Measurements from ENCODE around the gene OPCML.
A peak's percentile ranks its signal among the peaks of the same experiment; 100 is the strongest.

The OPCML gene

GRCh38 chr11:133541021-133541719 is 8.9 kb upstream of the OPCML start:
- DNase-seq (ENCODE audit: low spot score): peak; percentile 16

DNA sequence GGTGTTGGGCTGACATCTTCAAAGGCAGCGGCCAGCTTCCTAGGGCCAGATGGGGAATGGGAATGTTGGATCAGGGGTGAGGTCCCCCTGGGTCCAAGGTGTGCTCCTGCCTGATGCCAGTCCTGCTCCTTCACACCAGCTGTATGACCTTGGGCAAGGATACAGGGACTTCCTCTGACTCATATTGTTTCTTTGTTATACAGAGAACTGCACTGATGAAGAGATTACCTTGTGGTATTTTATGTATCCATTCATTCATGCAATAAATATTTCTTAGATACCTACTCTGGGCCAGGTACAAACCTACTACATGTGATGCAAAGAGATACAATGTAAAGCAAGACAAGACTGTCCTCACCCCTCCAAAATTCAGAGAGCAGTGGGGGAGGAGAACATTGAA is 3.9 kb upstream of the OPCML start:
- no peak for DNase-seq (ENCODE audit: low spot score)

- DNase-seq (ENCODE audit: low spot score): no peak
Measured at GRCh38 chr11:133533205-133533604, 904 bp upstream of the OPCML start.

DNA sequence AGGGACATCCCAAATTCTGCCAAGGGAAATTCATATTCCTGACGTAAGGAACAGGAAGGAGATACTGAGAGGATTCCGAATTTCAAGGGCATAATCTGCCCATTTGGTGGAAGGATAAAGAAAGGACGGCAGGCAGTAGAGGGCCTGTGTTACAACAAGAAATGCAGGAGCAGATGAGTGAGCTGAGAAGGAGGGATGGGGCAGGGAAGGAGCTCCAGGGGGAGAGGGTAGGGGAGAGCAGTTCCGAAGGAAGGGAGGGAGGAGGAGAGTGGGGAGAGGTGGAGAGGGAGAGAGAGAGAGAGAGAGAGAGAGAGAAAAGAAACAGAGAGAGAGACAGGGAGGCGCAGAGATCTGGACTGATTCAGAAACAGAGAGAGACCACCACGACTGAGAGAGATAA is 843 bp downstream of the OPCML start:
- no peak for DNase-seq (ENCODE audit: low spot score)

GRCh38 chr11:133530501-133530835 is 1.8 kb downstream of the OPCML start:
- no peak for DNase-seq (ENCODE audit: low spot score)

DNA sequence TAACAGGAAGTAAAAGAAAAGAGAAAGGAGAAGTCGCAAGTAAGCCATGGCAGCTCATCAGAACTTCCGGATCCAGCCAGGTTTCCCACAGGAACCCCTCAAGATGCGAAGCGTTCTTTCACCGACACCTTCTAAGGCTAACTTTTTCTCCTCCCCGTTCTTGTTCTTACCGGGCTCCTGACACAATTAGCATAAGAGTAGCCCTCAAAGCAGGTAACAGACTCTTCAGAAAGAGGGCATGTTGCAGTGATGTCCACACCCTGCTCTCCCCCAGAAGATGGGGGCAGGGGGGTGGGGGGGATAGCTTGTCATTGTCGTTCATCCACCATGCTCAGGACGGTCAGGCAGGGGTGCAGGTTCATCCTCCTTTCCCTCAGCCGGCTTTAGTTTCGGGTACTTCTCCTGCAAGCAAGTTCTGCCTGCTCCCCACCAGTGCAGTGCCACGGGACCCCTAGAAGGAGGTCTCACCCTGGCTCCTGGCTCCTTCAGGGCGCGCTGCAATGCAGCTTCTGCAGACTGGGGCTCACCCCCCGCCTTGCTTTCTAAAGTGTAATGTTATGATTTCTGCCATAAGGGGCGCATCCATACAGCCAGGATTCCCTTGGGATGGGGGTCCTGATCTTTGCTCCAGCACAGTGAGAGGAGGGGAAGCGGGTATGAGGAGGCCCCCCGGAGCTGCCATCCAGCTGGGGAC is 2.3 kb downstream of the OPCML start:
- no peak for DNase-seq (ENCODE audit: low spot score)

DNA sequence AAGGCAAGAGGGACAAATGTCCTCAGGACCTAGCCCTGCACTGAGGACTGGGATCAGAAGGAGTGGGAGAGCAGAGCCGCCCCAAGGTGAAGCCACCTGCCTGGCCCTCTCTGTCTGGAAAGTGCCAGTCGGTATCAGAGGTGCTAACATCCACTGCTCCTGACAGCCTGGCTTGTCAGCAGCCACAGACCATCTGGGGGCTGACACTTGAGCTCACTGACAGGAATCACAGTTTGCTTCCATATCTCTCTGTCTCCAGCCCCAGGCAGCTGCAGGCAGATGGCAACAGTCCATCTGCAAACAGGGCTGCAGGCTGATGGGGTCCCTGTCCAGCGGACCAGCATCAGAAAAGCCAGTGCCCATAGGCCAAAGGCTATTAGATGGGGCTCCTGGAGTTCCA is 5.5 kb downstream of the OPCML start:
- no peak for DNase-seq (ENCODE audit: low spot score)

- no peak for DNase-seq (ENCODE audit: low spot score)
Measured at GRCh38 chr11:133525976-133526375, 6.3 kb downstream of the OPCML start.

DNA sequence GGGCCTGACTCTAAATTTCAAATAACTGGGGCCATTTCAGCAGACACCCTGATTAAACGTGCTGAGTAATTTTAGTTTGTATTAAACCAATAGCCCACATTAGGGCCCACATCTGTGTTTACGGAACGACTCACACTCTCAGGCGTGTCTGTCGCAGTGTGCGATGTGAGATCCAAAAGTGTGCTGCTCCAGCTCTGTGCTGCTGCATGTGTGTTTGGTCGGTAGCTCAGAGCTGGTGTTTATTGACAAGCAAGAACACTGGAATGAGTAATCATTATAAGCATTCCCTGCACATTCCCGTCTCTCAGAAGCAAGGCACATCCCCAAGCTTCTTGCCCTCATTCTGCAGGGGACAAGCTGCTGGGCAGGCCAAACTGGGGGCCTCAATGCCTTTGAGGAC is 7.8 kb downstream of the OPCML start:
- no peak for DNase-seq (ENCODE audit: low spot score)

GRCh38 chr11:133522344-133522743 is 10.0 kb downstream of the OPCML start:
- DNase-seq (ENCODE audit: low spot score): no peak

- no peak for DNase-seq (ENCODE audit: low spot score)
Measured at GRCh38 chr11:133521502-133521901, 10.8 kb downstream of the OPCML start.

DNA sequence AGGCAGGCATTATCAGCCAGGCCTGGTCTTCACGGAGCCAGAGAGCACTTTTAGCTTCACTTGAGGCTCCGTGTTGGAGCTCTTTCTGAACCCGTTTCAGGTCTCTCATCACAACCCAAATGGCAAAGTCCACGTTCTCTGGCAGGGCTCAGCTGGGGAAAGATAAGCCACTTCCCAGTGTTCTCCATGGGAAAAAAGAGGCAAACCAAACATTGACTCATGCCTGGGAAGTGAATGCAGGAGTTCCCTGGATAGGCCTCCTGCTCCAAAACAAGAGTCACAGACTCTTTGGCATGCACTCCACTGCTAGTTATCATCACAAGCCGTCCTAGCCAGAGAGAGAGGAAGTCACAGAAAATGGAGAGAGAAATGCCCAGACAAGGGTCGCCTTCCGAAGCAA is 11.6 kb downstream of the OPCML start:
- DNase-seq (ENCODE audit: low spot score): no peak

DNA sequence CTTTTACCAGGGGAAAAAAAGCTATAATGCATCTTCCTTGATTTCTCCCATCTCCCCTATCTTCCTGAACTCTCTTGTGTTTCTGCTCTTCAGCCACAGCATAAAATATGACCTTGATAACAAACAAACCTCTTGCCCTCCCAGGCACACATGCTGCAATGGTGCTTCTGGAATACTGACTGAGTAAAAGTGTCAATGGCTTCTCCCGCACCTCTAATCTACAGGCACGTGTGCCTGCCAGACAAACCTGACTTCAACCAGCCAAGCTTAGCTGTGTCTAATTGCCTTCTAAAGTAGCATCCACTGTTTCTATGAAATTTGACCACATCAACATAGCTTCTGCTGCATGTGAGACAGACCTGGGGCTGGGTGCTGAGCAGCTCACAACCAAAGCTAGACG is 12.7 kb downstream of the OPCML start:
- no peak for DNase-seq (ENCODE audit: low spot score)

DNA sequence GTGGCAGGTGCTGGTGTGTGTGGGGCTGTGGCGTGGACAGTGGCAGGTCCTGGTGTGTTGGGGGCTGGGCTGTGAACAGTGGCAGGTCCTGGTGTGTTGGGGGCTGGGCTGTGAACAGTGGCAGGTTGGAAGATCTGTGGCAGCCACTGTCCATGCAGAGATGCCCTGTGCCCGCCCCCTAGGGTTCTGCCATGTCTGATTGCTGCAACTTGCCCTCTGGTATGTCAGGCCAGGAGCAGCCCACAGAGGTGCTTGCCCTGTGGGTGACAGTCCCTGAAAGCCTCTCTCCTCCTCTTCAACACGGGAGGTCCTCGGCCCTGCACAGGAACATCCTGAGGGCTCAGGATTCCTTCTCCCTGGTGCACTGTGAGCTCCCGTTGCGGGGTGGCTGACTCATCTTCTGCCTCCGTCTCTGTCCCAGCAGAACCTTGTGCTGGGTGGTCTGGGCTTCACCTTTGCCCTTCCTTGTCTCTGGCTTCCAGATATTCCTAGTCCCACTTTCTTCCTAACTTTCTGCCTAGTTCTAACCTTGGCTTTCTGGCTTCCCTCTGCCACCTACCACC is 13.5 kb downstream of the OPCML start:
- DNase-seq (ENCODE audit: low spot score): no peak

DNA sequence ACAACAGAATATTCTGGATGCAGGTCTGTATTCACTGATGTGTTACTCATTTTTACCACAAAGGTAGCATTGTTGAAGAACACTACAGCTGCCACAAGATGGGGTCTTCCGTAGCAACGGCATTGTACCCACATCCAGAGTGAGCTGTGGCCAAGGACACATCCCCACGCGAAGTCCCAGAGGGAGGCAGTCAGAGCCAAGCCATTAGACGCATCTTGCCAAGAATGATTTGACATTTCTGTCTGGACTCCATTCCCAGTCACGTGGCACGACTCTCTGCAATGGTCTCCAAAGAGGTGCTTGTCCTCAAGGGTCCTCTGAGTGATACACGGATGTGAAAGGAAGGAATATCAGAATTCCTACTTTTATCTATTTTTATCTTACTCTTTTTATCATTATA is 15.5 kb downstream of the OPCML start:
- no peak for DNase-seq (ENCODE audit: low spot score)

DNA sequence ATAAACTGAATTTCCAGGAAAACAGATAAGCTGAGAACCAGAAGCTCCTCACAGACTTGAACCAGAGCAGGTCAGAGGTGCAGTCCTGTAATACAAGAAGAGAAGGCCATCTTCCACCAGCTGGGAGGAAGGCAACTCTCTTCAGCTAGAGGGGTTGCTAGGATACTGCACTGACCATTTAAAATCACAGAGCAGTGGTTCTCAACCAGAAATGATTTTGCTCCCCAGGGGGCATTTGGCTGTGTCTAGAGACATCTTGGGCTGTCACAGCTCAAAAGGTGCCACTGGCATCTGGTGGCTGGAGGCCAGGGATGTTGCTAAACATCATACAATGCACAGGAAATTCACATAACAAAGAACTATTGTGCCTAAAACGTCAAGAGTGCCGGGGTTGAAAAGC is 17.2 kb downstream of the OPCML start:
- no peak for DNase-seq (ENCODE audit: low spot score)

DNA sequence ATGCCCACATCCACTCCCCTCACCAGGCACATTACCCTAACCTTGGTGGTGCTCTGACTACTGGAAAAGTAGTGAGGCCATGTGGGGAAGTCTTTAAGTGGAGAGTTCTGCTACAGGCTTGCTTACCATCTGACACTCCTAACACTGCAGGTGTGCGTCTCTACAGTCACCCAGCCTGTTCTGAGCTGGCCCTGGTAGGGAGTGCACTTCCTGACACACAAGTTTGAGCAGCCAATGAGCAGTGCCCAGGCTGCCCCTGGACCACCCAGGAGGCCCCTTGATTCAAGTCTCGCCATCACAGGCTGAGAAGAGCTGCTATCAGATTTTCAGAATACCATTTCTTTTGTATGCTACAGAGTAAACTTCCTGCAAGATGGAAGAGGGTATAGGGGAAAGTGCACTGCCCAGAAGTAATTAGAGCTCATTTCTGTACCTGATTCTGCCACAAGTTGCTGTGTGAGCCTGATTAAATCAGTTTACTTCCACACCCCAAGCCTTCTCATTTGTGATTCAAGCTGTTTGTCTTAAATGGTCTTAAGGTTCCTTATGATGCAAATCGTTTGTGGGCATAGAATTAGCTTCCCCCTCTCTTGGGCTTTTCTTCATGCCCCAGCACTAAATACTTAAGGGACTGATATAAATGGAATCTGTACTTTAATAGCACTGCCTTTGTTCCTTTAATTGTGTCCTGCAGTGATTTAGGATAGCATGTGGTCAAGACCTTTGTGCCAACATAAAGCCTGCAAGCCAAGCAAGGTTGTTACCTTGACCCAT is 22.2 kb downstream of the OPCML start:
- DNase-seq (ENCODE audit: low spot score): no peak

DNA sequence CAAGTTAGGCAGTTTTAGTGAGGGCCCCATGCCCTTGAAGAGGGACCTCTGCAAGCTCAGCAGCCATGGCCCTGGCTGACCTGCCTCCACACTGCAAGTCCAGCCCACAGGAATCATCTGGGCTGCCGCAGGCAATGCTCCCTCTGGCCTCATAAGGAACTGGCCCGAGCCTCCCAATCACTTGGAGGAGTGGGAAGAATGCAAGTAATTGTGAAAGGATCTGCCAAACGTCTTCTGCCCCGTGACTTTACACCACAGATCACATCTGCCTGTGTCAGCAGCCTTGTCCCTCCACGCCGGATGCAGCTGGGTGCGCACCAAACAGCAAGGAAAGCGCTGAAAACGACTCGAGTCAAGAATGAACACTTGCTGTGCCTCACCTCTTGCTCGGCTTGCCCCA is 23.8 kb downstream of the OPCML start:
- DNase-seq (ENCODE audit: low spot score): no peak

DNA sequence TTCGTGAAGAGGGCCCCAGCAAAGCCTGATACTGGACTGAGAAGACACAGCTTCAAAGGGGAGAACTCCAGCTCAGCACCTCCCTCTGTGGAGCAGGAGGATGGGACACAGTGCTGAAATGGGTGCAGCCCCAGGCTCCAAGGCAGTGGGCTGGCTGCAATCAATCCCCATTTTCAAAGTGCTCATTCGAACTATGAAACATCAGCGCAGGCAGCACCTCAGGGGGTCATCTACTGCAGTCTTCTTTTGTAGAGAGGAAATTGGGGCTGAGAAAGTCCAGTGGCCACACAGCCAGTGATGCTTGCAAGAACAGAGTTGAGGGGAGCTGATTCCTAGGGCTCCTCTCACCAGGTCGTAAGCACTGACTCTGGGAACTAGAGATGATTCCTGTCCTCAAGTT is 25.1 kb downstream of the OPCML start:
- no peak for DNase-seq (ENCODE audit: low spot score)

DNA sequence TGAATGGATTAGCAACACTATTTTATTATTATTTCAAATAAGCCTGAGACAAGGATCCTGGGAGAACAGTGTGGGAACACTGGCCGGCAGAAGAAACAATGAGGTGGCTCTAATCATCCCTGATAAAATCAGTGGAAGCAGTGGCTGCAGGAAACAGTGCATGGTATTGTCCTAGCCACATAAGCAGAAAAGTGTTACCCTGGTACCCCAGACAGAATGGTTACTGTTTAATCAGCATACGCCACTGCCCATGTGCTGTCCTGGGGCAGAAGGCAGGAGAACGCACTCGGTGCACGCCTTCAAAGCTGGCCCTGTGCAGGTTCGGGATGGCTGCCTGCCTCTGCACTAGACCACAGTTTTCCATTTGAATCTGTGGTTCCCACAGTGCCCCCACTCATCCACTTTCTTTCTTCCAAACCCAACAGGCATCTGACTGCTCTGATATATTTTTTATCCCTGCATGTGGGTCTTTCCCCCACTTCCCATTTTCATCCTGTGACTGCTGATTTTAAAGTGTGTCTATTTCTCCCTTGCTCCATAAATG is 25.7 kb downstream of the OPCML start:
- peak; percentile 41 for DNase-seq (ENCODE audit: low spot score)

GRCh38 chr11:133506023-133506422 is 26.3 kb downstream of the OPCML start:
- DNase-seq (ENCODE audit: low spot score): no peak

DNA sequence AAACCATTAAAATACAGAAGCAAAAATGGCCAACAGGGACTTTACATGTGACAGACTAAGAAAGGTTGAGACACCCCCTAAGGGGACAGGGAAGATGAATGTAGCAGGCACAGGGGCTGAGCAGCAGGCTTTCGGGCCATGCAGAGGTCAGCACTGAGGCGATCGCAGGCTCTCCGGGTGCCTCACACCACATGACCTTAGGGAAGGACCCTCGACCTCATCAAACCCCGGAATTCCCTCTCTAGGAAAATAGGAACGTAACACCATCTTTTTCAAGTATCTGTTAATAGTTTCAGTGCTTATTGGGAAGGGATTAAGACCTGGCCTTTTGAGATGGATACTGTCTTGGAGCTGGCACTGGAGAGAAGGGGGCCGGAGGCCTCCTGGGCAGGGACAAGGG is 27.4 kb downstream of the OPCML start:
- DNase-seq (ENCODE audit: low spot score): no peak

DNA sequence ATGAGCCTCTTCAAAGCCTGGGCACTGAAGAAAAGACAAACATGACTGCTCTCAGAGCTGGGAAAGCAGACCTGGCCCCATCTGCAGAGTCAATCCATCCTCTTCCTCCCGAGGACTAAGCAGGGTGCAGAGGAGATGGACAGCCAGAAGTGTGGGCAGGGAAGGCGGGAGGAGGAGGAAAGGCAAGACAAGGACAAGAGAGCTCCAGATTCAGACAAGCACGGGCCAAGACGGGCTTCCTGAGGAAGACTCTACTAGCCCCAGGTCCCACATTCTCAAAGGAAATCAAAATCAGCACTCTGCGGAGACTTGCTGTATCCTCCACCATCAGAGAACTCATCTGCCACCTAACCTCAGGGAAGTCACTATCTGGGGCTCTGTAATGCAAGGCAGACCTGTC is 28.5 kb downstream of the OPCML start:
- no peak for DNase-seq (ENCODE audit: low spot score)

Data from globus pallidus (tissue), 1 donor.